ENCODE measurements around the gene ELAVL2.

ELAVL2 gene

GRCh38 chr9:23695572-23695971, 130.5 kb downstream of the ELAVL2 start:
- Histone ChIP-seq H3K9ac (no peak overlapping the region), H2AFZ (ENCODE audit: low read depth) (no peak overlapping the region), H3K4me1 (ENCODE audit: low read depth, poor library complexity, severe bottlenecking) (no peaks in the 10 kb centered on the region), H3K4me2 (no peak overlapping the region), H4K20me1 (ENCODE audit: insufficient read depth) (no peaks in the 10 kb centered on the region), H3K27me3 (ENCODE audit: insufficient read depth, low read depth) (no peaks in the 10 kb centered on the region), H3K4me3 (IDR thresholded peaks at IDR 0.05; ENCODE audit: insufficient read depth, low read depth, low read length) (no peak overlapping the region), H3K27ac (no peak overlapping the region), H3K36me3 (ENCODE audit: insufficient read depth) (no peaks in the 10 kb centered on the region), H3K79me2 (ENCODE audit: insufficient read depth, low read depth) (no peaks in the 10 kb centered on the region)
- no peak for TF ChIP-seq CTCF (conservative IDR thresholded peaks at IDR 0.05; ENCODE audit: low read depth, low read length)

- Histone ChIP-seq H3K36me3 (ENCODE audit: insufficient read depth) (no peaks in the 10 kb centered on the region), H3K4me2 (no peak overlapping the region), H3K79me2 (ENCODE audit: insufficient read depth, low read depth) (no peaks in the 10 kb centered on the region), H3K4me3 (IDR thresholded peaks at IDR 0.05; ENCODE audit: insufficient read depth, low read depth, low read length) (no peak overlapping the region), H3K27ac (no peak overlapping the region), H2AFZ (ENCODE audit: low read depth) (no peak overlapping the region), H3K9ac (no peak overlapping the region), H3K27me3 (ENCODE audit: insufficient read depth, low read depth) (no peaks in the 10 kb centered on the region), H4K20me1 (ENCODE audit: insufficient read depth) (no peaks in the 10 kb centered on the region), H3K4me1 (ENCODE audit: low read depth, poor library complexity, severe bottlenecking) (no peaks in the 10 kb centered on the region)
- no peak for TF ChIP-seq CTCF (conservative IDR thresholded peaks at IDR 0.05; ENCODE audit: low read depth, low read length)
These were observed 132.7 kb downstream of the ELAVL2 start for GRCh38 chr9:23693374-23693773.

GRCh38 chr9:23686896-23687295, 139.1 kb downstream of the ELAVL2 start:
- H3K27ac ChIP-seq = no peak overlapping the region
- peaks cover 10% of the 10 kb centered on the region for H3K4me1 ChIP-seq (ENCODE audit: low read depth, poor library complexity, severe bottlenecking)

GRCh38 chr9:23686257-23686656, 139.8 kb downstream of the ELAVL2 start:
- no peak overlapping the region for H3K9ac ChIP-seq
- H3K79me2 ChIP-seq (ENCODE audit: insufficient read depth, low read depth) = no peaks in the 10 kb centered on the region
- H3K36me3 ChIP-seq (ENCODE audit: insufficient read depth) = no peaks in the 10 kb centered on the region
- no peaks in the 10 kb centered on the region for H3K27me3 ChIP-seq (ENCODE audit: insufficient read depth, low read depth)
- H2AFZ ChIP-seq (ENCODE audit: low read depth) = no peak overlapping the region
- TF ChIP-seq CTCF (conservative IDR thresholded peaks at IDR 0.05; ENCODE audit: low read depth, low read length) = no peak
- no peak overlapping the region for H3K27ac ChIP-seq
- H3K4me3 ChIP-seq (IDR thresholded peaks at IDR 0.05; ENCODE audit: insufficient read depth, low read depth, low read length) = no peak overlapping the region
- no peaks in the 10 kb centered on the region for H4K20me1 ChIP-seq (ENCODE audit: insufficient read depth)
- no peak overlapping the region for H3K4me2 ChIP-seq
- H3K4me1 ChIP-seq (ENCODE audit: low read depth, poor library complexity, severe bottlenecking) = peaks cover 10% of the 10 kb centered on the region

More at GRCh38 chr9:23686896-23687295, 139.1 kb downstream of the ELAVL2 start:
- Histone ChIP-seq H2AFZ (ENCODE audit: low read depth) (no peak overlapping the region), H4K20me1 (ENCODE audit: insufficient read depth) (no peaks in the 10 kb centered on the region), H3K36me3 (ENCODE audit: insufficient read depth) (no peaks in the 10 kb centered on the region), H3K4me3 (IDR thresholded peaks at IDR 0.05; ENCODE audit: insufficient read depth, low read depth, low read length) (no peak overlapping the region), H3K9ac (no peak overlapping the region), H3K27me3 (ENCODE audit: insufficient read depth, low read depth) (no peaks in the 10 kb centered on the region), H3K4me2 (no peak overlapping the region), H3K79me2 (ENCODE audit: insufficient read depth, low read depth) (no peaks in the 10 kb centered on the region)
- no peak for TF ChIP-seq CTCF (conservative IDR thresholded peaks at IDR 0.05; ENCODE audit: low read depth, low read length)

Data from KMS-11 (cell line).